Measurements from ENCODE around the gene EVC. TPM values are rescaled to one million over a fixed set of nuclear protein-coding genes. Genes with fewer than 3 reads are reported as not detected.

EVC gene
- total RNA-seq, 1 donor, result 58.2 TPM

GRCh38 chr4:5683566-5683965 lies 27.4 kb upstream of the EVC start:
- H3K4me3 ChIP-seq (ENCODE audit: low read depth, low read length), result no peak overlapping the region
- DNase-seq (ENCODE audit: low read depth), result peak; percentile 14
- TF ChIP-seq, protein P1, sequence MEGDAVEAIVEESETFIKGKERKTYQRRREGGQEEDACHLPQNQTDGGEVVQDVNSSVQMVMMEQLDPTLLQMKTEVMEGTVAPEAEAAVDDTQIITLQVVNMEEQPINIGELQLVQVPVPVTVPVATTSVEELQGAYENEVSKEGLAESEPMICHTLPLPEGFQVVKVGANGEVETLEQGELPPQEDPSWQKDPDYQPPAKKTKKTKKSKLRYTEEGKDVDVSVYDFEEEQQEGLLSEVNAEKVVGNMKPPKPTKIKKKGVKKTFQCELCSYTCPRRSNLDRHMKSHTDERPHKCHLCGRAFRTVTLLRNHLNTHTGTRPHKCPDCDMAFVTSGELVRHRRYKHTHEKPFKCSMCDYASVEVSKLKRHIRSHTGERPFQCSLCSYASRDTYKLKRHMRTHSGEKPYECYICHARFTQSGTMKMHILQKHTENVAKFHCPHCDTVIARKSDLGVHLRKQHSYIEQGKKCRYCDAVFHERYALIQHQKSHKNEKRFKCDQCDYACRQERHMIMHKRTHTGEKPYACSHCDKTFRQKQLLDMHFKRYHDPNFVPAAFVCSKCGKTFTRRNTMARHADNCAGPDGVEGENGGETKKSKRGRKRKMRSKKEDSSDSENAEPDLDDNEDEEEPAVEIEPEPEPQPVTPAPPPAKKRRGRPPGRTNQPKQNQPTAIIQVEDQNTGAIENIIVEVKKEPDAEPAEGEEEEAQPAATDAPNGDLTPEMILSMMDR (IDR thresholded peaks at IDR 0.05; ENCODE audit: insufficient read depth, low read length), result no peak

DNA sequence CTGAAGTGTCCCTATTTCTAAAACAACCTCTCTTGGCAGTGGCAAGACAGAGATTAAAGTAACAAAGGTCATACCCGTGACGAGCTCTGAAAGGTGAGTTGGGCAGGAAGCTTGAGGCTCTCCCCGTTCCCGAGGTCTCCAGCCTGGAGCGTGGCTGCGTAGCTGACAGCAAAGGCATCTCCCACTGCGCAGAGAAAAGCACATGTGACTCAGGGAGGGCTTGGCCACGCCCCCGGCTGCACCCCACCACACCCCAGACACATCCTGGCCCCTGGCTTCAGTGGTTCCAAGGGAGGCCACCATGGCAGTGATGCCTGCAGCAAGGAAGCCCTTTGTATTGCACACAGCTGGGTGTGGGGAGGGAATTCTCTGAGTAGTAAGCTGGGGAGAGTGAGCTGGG lies 25.7 kb upstream of the EVC start:
- H3K4me3 ChIP-seq (ENCODE audit: low read depth, low read length), result no peak overlapping the region
- TF ChIP-seq, protein P1 (IDR thresholded peaks at IDR 0.05; ENCODE audit: insufficient read depth, low read length), result no peak
- DNase-seq (ENCODE audit: low read depth), result no peak

DNA sequence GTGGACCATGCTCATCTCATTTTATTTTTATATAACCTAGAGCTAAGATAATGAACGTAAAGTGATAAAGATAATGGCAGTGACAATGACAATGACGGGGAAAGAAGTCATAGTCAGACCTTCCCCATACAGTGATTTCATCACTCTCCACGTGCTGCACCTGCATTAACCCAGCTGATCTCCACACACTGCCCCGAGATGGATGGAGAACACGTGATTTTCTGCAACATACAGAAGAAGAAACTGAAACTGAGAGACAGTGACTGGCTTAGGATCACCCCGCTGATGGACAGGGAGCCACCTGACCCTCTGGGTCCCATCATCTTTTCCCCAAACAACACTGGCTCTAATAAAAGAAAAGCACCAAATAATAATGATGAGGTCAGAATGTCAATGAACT lies 24.7 kb upstream of the EVC start:
- DNase-seq (ENCODE audit: low read depth), result no peak
- no peak overlapping the region for H3K4me3 ChIP-seq (ENCODE audit: low read depth, low read length)
- TF ChIP-seq, protein P1 (IDR thresholded peaks at IDR 0.05; ENCODE audit: insufficient read depth, low read length), result no peak

DNA sequence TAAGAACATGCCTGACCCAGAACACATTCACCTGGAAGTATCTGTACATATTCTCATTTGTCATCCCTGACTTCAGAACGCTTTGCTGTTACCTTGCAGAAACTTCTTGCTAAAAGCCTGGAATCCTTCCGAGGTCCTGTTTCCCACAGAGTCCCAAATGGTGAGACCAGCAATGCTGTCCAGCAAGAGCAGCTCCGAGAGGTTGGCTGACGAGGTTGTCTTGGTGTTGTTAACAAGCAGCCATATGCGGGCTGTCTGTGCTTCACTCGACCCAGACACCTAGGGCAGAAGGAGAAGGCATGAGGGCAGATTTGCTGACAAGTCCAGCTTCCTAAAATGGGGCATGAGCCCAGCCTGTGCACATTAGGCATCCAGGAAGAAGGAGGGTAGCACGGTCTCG lies 21.9 kb upstream of the EVC start:
- TF ChIP-seq, protein P1 (IDR thresholded peaks at IDR 0.05; ENCODE audit: insufficient read depth, low read length), result no peak
- DNase-seq (ENCODE audit: low read depth), result no peak
- no peak overlapping the region for H3K4me3 ChIP-seq (ENCODE audit: low read depth, low read length)

- TF ChIP-seq, protein P1 (IDR thresholded peaks at IDR 0.05; ENCODE audit: insufficient read depth, low read length), result no peak
- DNase-seq (ENCODE audit: low read depth), result no peak
Observed at GRCh38 chr4:5691491-5692132, 19.4 kb upstream of the EVC start.

DNA sequence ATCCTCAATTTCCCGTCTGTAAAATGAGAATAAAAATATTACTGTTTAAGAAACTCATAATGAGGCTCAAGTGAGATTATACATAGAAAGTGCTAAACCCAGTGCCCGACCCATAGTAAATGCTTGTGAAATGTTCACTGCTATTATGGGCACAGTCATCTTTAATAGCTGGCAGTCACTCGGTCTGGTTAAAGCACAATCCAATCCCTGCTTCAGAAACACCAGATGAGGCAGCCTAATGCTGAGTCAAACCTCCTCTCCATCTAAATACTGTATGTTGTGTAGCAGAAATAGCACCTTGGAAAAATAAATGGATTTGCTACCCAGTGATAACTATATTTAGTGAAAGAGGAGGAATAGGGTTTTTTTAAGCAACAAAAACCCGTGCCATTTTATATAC lies 17.1 kb upstream of the EVC start:
- TF ChIP-seq, protein P1 (IDR thresholded peaks at IDR 0.05; ENCODE audit: insufficient read depth, low read length), result no peak
- no peak overlapping the region for H3K4me3 ChIP-seq (ENCODE audit: low read depth, low read length)
- DNase-seq (ENCODE audit: low read depth), result no peak

More at GRCh38 chr4:5691491-5692132, 19.4 kb upstream of the EVC start:
- H3K4me3 ChIP-seq (ENCODE audit: low read depth, low read length), result no peak overlapping the region

DNA sequence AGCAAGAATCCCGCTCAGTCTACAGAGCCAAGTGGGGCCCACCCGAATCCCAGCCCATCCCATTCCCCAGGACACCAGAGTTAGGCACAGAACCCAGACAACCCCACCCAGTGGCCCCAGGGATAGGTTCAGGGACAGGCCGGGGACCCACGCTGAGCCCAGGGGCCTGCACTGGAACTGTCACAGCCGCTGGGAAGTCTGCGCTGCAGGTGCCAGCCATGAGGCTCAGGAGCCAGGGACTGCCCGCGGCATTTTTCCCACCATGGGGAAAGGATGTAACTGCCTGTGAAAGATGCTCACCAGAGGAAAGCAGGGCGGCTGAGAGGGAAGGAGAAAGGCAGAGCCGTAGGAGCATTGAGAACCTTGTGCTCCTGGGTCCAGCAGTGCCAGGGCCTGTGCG lies 14.7 kb upstream of the EVC start:
- DNase-seq (ENCODE audit: low read depth), result no peak
- TF ChIP-seq, protein P1 (IDR thresholded peaks at IDR 0.05; ENCODE audit: insufficient read depth, low read length), result no peak
- no peak overlapping the region for H3K4me3 ChIP-seq (ENCODE audit: low read depth, low read length)
